Aorta (tissue), 5 donors: Measurements from ENCODE around the gene AKT1. TPM values are rescaled to one million over a fixed set of nuclear protein-coding genes. Genes with fewer than 3 reads are reported as not detected.
A peak's percentile ranks its signal among the peaks of the same experiment; 100 is the strongest.

Experiments
- ATAC-seq: fragments of 200-7000 bp; cut with Tn5 transposase; one replicate; pipeline ENCODE4 v1.9.1; 2022; ENCODE audit warnings: moderate library complexity; ENCODE audit not compliant: low FRiP score
- DNase-seq, 2 donors: peaks; one replicate each; pipeline ENCODE4 v3.0.0-alpha.2; 2020
- H3K27ac ChIP-seq, 2 donors: one replicate each; pipeline ENCODE4 v1.5.1; 2013; ENCODE audit warnings: low read length in 2 of 2, mild to moderate bottlenecking in 2 of 2, moderate library complexity in 2 of 2, control low read depth in 1 of 2, inconsistent platforms in 1 of 2, low read depth in 1 of 2
- H3K27me3 ChIP-seq, 2 donors: one replicate each; pipeline ENCODE4 v1.6.1; 2013; ENCODE audit warnings: control low read depth in 1 of 2, low read length in 1 of 2, mild to moderate bottlenecking in 1 of 2, moderate library complexity in 1 of 2; ENCODE audit not compliant: insufficient read depth in 2 of 2, control insufficient read depth in 1 of 2
- H3K36me3 ChIP-seq, 2 donors: one replicate each; pipeline ENCODE4 v1.6.1; 2013; ENCODE audit warnings: control low read depth in 1 of 2, low read length in 1 of 2, mild to moderate bottlenecking in 1 of 2; ENCODE audit not compliant: insufficient read depth in 2 of 2, control insufficient read depth in 1 of 2
- H3K4me1 ChIP-seq, 2 donors: one replicate each; pipeline ENCODE4 v1.6.1; 2013; ENCODE audit warnings: low read length in 2 of 2, control low read depth in 1 of 2, mild to moderate bottlenecking in 1 of 2, moderate library complexity in 1 of 2; ENCODE audit not compliant: insufficient read depth in 2 of 2, control insufficient read depth in 1 of 2
- H3K4me3 ChIP-seq, 2 donors: one replicate each; pipeline ENCODE4 v1.5.1; 2013; ENCODE audit warnings: low read length in 2 of 2, control low read depth in 1 of 2, mild to moderate bottlenecking in 1 of 2
- H3K9me3 ChIP-seq: one replicate; pipeline ENCODE4 v1.6.1; 2013; ENCODE audit warnings: mild to moderate bottlenecking, low read length; ENCODE audit not compliant: control insufficient read depth
- WGBS, 2 donors: extraction: QIAGEN DNeasy Blood & Tissue Kit; methylation state at CpG; one replicate each; pipeline ENCODE4 v1.1.7; 2013; 5-methylcytosine and 5-hydroxymethylcytosine counted together
- intact Hi-C, 2 donors: fragments of 100-400 bp; cut with DNase I; formaldehyde crosslinking; loops; one replicate each; pipeline versions ENCODE4 v1.14.2 to v1.15.0; 2022
- polyA plus RNA-seq, 2 donors: library from polyadenylated mRNA; stranded (reverse); fragments of 200-250 nt; gene quantifications; one replicate each; pipeline ENCODE4 v1.2.3, GENCODE V29; 2013
- total RNA-seq, 2 donors: library from RNA; stranded (reverse); fragmentation: NEBNext Ultra II Directional; extraction: Animal tissue kit (Norgen Biotek cat#: 25700); gene quantifications; one replicate each; pipeline ENCODE4 v1.2.1, GENCODE V29; 2021
- donor health status: healthy with polysubstance abuse.
- donor health status: Bipolar disorder and iron deficiency.
- donor health status: DM: no; HTN: no; CAD: no.
- donor health status: DM: no; HTN: no; CAD: no.
- donor health status: DM: yes; HTN: yes; CAD: no.

AKT1 gene
- total and polyA plus RNA-seq, 4 donors, result 93.2 to 154 (median 121) TPM

DNA sequence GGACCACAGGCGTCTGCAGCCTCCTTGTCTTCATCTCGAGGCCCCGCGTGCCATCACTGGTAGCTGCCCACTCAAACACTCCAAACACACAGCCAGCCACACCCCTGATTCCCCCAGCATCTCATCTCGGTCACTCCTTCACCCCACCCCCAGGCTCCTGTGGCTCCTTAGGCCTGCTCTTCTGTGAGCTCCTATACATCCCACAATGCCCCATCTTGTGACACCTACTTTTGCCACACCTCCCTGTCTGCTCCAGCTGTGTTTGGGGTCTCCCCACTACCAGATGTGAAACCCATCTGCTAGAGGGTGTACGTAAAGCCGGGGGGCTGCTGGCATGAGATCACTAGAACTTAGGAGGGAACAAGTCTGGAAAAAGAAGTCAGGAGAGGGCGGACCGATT, 4.1 kb downstream of the AKT1 start:
- ATAC-seq, result no peak
- H3K4me1 ChIP-seq, result peaks cover 0 to 7% of the 10 kb centered on the region in 2 donors
- H3K9me3 ChIP-seq, result no peaks in the 10 kb centered on the region
- no peaks in the 10 kb centered on the region for H3K27me3 ChIP-seq
- H3K27ac ChIP-seq, result no peak overlapping the region
- no peaks in the 10 kb centered on the region for H3K36me3 ChIP-seq
- intact Hi-C loops, result no loop called here
- H3K4me3 ChIP-seq, result no peak overlapping the region
- 76 to 77% methylated on average over 9 of the region's 9 CpGs for WGBS, 2 donors
- DNase-seq, result no peak

DNA sequence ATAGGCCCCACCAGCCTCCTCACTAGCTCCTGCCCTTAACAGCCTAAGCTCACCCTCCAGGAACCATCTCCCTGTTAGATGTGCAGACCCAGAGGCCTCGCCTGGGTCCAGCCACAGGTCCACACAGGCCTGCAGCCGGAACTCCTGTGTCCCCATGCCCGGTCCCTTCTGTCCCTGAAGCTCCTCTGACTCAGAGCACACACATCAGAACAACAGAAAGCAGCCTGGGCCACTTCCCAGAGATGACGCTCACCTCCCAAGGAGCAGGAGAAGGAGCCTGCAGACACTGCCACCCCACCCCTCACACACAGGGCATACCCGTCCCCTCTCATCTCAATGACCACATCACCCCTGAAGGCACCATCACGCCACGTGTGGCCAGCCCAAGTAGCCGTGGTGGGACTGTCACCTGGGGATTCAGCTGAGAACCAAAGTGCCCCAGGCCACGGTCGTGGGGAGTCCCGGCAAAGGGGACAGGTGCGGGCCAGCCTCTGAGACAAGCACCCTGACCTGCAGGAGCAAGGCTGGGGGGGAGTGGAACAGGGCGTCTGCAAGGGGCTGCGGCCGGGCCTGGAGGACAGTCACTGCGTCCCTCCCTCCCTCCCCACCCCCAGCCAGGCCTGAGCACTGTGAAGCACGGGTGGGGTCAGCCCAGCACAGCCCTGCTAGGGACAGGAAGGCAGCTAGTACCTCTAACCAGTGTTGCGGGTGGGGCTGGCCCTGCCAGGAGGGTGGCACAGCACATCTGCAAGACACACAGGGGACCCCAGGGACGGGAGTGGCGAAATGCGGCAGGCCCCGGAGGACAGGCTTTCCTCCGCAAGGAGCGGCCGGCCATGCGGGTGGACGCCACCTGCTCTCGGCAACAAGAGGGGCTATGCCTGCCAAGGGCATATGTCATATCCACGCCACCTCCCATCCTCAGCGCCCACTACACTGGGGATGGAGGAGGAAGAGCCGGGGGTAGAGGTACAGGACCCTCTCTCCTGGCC, 5.5 kb downstream of the AKT1 start:
- Histone ChIP-seq H3K9me3 (no peaks in the 10 kb centered on the region), H3K36me3 (no peaks in the 10 kb centered on the region), H3K27me3 (no peaks in the 10 kb centered on the region), H3K4me3 (no peak overlapping the region), H3K27ac (no peak overlapping the region), H3K4me1 (peaks cover 0 to 7% of the 10 kb centered on the region in 2 donors)
- WGBS, 2 donors, result 85 to 86% methylated on average over 31 of the region's 31 CpGs
- no peak for DNase-seq
- ATAC-seq, result no peak
- intact Hi-C loops, result loop anchor here in 1 of 2 donors (1.0 kb wide), 1 partner anchor 37 kb away; the partner anchor contains the start of gene SIVA1

DNA sequence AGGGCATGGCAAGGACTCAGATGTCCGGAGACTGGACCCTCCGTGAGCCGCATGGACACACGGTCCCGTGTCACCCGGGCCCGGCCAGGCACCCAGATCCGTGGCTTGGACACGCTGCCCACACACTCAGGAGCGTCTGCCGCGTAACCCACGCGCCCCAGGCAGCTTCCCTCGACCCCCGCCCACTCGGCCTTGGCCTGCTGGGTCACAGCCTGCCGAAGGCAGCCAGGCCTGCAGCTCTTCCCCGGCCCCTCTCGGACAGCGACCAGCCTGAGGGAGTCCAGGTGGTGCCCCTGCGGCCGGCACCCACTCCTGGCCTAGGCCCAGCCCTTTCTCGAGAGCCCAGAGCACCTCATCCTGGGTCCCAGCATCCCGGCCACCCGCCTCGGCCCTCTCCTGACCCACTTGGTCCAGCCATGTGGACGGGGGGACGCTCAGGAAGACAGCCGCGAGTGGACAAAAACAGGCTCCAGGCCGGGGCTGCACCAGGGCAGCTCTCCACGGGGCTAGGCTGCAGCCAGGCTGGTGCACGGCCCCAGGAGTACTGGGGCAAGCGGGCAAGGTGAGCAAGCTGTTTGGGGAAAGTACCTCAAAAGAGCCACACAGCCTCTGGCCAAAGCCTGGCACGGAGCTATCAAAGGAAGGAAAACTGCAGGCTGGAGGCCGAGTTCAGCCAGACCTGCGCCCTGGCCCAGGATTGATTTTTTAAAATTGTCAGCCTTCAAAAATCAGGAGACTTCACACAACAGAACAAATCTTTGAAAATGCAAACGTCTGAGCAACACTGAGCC, 6.5 kb downstream of the AKT1 start:
- Histone ChIP-seq H3K4me3 (no peak overlapping the region), H3K27me3 (no peaks in the 10 kb centered on the region), H3K36me3 (no peaks in the 10 kb centered on the region), H3K9me3 (no peaks in the 10 kb centered on the region), H3K4me1 (peaks cover 0 to 7% of the 10 kb centered on the region in 2 donors), H3K27ac (no peak overlapping the region)
- ATAC-seq (no peak), DNase-seq (no peak)
- intact Hi-C loops, result no loop called here
- 82 to 83% methylated on average over 33 to 39 of the region's 39 CpGs for WGBS, 2 donors

DNA sequence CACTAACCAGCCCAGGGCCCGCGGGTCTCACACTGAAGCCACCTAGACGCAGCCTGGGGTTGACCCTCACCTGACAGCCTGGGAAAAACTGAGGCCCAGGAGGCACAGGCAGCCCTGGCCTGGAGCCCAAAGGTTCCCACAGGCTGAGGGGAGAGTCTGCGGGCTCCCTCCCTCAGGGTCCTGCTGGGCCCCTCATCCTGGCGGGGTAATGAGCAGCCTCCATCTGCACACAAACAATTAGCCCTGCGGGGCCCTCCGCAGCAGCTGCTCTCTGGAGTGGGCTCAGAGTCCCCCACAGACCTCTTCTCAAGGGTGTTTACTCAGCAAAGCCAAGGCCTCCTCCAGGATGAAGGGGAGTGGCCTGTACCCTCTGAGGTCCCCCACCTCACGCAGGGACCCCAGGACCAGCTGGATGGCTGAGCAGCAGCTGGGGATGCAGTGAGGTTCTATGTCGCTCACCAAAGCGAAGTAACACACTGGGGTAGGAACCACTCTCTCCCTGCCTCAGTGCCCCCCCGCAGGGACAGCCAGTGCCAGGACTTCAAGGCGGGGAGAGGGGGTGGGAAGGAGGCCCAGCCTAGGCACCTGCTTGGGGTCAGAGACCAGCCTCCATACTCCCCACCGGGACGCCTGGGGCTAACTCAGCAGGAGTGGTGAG, 7.3 kb downstream of the AKT1 start:
- peaks cover 0 to under 1% of the 10 kb centered on the region in 2 donors for H3K4me1 ChIP-seq
- H3K4me3 ChIP-seq, result no peak overlapping the region
- H3K9me3 ChIP-seq, result no peaks in the 10 kb centered on the region
- no peak overlapping the region for H3K27ac ChIP-seq
- 86 to 87% methylated on average over 14 of the region's 14 CpGs for WGBS, 2 donors
- H3K27me3 ChIP-seq, result no peaks in the 10 kb centered on the region
- DNase-seq (no peak), ATAC-seq (no peak)
- intact Hi-C loops, result no loop called here
- H3K36me3 ChIP-seq, result no peaks in the 10 kb centered on the region

DNA sequence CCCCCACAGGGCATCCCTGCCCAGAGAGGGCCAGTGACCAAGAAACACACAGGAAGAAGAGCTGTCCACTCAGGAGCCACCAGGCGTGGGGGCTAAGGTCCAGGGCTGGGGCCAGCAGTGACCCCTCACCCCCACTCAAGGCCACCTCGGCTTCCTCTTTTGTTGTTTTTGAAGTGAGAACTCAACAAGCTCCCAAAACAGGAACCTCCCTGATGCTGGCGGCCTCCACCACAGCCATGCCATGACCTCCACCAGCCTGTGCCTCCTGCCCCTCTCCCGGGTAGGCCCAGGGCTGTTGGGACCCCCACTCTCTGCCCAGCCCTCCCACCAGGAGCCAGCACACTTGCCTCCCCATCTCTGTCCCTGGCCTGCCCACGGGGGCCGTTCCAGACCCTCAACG, 7.8 kb downstream of the AKT1 start:
- 77 to 79% methylated on average over 7 of the region's 7 CpGs for WGBS, 2 donors
- H3K27ac ChIP-seq, result no peak overlapping the region
- DNase-seq (peak in 1 of 2 donors; percentile 82), ATAC-seq (no peak)
- H3K27me3 ChIP-seq, result no peaks in the 10 kb centered on the region
- H3K4me3 ChIP-seq, result no peak overlapping the region
- no peaks in the 10 kb centered on the region for H3K36me3 ChIP-seq
- intact Hi-C loops, result no loop called here
- H3K4me1 ChIP-seq, result no peaks in the 10 kb centered on the region
- no peaks in the 10 kb centered on the region for H3K9me3 ChIP-seq

DNA sequence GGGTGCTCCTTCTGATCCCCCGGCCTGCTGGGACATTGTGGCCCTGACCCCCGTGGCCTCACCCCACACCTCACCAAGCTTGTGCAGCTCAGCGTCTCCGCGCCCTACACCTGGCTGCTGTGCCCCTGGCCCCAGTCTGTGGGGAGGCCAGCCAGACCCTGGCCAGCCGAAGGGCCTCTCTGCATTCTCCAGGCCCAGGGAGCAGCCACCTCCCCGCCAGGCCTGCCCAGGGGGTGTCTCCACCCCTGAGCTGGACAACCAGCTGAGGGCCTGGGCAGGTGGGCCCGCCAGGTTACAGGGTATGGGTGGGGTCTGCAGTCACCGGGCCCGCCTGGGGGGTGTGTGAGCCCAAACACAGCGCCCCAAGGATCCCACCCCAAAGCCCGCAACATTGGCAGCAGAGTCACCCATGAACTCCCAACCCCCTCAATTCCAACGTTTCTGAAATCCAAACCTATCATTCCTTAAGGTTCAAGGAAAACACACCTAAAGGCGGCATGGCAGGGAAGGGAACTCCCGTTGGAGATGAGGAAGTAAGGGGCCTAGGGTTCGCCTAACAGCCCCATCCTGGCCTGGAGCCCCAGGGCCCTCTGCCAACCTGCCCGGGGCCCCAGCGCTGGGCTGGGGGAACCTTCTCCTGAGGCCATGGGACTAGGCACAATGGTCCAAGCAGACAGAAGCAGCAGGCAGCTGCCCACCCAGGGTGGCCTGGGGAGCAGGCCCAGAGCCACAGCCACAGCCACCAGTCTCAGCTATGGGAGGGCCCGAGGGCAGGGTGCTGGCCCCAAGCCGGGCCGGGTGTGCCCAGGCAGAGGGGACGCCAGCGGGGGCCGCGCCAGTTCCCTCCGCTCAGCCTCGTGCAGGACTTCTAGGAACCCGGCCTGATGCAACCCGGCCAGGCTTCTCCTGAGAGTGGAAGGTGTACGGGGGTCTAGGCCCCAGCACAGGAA, 8.5 kb downstream of the AKT1 start:
- WGBS, 2 donors, result 60 to 68% methylated on average over 29 to 30 of the region's 30 CpGs
- no peak for DNase-seq
- intact Hi-C loops, result no loop called here
- Histone ChIP-seq H3K4me3 (no peak overlapping the region), H3K27ac (no peak overlapping the region), H3K36me3 (no peaks in the 10 kb centered on the region), H3K4me1 (no peaks in the 10 kb centered on the region), H3K27me3 (no peaks in the 10 kb centered on the region), H3K9me3 (no peaks in the 10 kb centered on the region)
- no peak for ATAC-seq

DNA sequence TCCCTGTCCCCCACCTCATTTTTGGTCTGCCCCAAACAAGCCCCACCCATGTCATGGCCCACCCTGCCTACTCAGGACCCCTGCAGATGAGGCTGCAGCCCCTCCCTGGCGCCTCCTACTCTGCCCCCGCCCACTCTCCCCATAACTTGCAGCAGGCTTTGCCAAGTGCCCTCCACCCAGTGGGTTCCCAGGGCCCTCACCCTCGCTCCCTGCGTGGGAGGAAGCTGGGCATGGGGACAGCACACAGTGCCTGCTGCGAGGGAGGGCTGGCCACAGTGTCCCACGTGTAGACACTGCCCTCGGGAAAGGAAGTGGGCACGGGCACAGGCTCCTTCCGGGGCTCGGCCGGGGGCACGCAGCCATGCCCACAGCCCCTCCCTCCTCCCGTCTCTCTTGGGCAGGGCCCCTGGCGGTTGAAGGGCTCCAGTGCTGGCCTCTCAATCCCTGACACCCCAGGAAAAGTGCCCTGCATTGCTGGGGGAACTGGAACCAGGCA, 9.4 kb downstream of the AKT1 start:
- peak in 1 of 2 donors; percentile 80 for DNase-seq
- no peaks in the 10 kb centered on the region for H3K36me3 ChIP-seq
- H3K27ac ChIP-seq, result no peak overlapping the region
- 10 to 11% methylated on average over 8 to 12 of the region's 14 CpGs for WGBS, 2 donors
- no peaks in the 10 kb centered on the region for H3K9me3 ChIP-seq
- H3K4me1 ChIP-seq, result no peaks in the 10 kb centered on the region
- H3K4me3 ChIP-seq, result no peak overlapping the region
- intact Hi-C loops, result no loop called here
- ATAC-seq, result no peak
- H3K27me3 ChIP-seq, result no peaks in the 10 kb centered on the region
